ENCODE results near the gene SMAD7. TPM values are rescaled to one million over a fixed set of nuclear protein-coding genes. Genes with fewer than 3 reads are reported as not detected.

SMAD7 gene
- total and polyA plus RNA-seq, 2 experiments from 2014 or later = 11.8 to 29.8 TPM

DNA sequence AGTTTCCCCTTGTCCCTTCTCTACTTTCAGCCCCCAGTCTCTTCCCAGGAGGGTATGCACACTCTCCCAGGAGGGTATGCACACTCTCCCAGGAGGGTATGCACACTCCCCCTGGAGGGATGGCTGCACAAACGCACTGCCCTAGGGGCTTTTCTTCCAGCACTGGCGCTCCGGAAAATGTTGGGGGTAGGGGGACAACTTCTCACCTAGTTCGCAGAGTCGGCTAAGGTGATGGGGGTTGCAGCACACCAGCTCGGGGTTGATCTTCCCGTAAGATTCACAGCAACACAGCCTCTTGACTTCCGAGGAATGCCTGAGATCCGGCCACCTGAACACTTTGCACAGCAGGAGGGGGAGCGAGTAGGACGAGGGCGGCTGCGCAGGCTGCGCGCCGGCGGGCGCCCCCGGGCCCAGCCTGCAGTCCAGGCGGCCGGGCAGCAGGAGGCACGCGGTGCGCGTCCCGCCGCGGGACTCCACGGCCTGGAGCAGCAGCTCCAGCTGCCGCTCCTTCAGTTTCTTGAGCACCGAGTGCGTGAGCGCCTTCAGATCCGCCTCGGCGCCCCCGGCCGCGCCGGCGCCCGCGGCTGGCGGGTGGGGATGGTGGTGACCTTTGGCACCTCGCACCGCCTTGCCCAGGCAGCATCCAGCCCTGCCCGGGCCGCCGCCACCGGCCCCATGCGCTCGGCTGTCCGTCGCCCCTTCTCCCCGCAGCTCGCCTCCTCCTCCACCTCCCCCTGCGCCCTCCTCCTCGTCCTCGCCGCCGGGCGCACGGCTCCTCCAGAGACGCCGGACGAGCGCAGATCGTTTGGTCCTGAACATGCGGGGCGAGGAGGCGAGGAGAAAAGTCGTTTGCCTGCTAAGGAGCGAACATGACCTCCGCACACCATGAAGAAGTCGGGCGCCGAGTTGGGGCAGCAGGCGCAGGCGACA, 894 bp downstream of the SMAD7 start:
- Mint-ChIP-seq H3K4me3 (peak overlapping the region; percentile 98), H3K27ac (no peak overlapping the region; the same call in 1 of the 2 replicates), H3K9me3 (peaks cover 2% of the 10 kb centered on the region; the same call in 1 of the 3 replicates), H3K4me1 (peaks cover 47% of the 10 kb centered on the region), H3K36me3 (ENCODE audit: low read depth) (peaks cover 49% of the 10 kb centered on the region), H3K27me3 (ENCODE audit: insufficient read depth, low read depth, poor library complexity) (peaks cover 28% of the 10 kb centered on the region)
- Histone ChIP-seq H3K4me2 (peak overlapping the region; percentile 100), H2AFZ (no peak overlapping the region), H3K9me2 (ENCODE audit: insufficient read depth) (no peaks in the 10 kb centered on the region), H3K36me3 (ENCODE audit: insufficient read depth) (no peaks in the 10 kb centered on the region), H3K79me2 (replicated peaks; ENCODE audit: insufficient read depth) (peaks cover 73% of the 10 kb centered on the region), H4K20me1 (replicated peaks; ENCODE audit: insufficient read depth) (peaks cover 48% of the 10 kb centered on the region), H3K27ac (ENCODE audit: low read depth) (no peak overlapping the region), H3F3A (replicated peaks; ENCODE audit: low read depth) (peaks cover 13% of the 10 kb centered on the region), H3K4me3 (peak overlapping the region; percentile 98), H3K4me1 (ENCODE audit: insufficient read depth) (peaks cover 52% of the 10 kb centered on the region), H3K27me3 (ENCODE audit: insufficient read depth) (peaks cover 21% of the 10 kb centered on the region)
- no peak for TF ChIP-seq POLR2AphosphoS5 (IDR thresholded peaks at IDR 0.05; ENCODE audit: low read depth)
- TF ChIP-seq, protein P1, sequence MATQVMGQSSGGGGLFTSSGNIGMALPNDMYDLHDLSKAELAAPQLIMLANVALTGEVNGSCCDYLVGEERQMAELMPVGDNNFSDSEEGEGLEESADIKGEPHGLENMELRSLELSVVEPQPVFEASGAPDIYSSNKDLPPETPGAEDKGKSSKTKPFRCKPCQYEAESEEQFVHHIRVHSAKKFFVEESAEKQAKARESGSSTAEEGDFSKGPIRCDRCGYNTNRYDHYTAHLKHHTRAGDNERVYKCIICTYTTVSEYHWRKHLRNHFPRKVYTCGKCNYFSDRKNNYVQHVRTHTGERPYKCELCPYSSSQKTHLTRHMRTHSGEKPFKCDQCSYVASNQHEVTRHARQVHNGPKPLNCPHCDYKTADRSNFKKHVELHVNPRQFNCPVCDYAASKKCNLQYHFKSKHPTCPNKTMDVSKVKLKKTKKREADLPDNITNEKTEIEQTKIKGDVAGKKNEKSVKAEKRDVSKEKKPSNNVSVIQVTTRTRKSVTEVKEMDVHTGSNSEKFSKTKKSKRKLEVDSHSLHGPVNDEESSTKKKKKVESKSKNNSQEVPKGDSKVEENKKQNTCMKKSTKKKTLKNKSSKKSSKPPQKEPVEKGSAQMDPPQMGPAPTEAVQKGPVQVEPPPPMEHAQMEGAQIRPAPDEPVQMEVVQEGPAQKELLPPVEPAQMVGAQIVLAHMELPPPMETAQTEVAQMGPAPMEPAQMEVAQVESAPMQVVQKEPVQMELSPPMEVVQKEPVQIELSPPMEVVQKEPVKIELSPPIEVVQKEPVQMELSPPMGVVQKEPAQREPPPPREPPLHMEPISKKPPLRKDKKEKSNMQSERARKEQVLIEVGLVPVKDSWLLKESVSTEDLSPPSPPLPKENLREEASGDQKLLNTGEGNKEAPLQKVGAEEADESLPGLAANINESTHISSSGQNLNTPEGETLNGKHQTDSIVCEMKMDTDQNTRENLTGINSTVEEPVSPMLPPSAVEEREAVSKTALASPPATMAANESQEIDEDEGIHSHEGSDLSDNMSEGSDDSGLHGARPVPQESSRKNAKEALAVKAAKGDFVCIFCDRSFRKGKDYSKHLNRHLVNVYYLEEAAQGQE (IDR thresholded peaks at IDR 0.05; ENCODE audit: unreplicated experiment) = no peak
- TF ChIP-seq CREB1 (CRISPR knock-in tag; IDR thresholded peaks at IDR 0.05; ENCODE audit: low read depth) = no peak
- TF ChIP-seq, protein P2, sequence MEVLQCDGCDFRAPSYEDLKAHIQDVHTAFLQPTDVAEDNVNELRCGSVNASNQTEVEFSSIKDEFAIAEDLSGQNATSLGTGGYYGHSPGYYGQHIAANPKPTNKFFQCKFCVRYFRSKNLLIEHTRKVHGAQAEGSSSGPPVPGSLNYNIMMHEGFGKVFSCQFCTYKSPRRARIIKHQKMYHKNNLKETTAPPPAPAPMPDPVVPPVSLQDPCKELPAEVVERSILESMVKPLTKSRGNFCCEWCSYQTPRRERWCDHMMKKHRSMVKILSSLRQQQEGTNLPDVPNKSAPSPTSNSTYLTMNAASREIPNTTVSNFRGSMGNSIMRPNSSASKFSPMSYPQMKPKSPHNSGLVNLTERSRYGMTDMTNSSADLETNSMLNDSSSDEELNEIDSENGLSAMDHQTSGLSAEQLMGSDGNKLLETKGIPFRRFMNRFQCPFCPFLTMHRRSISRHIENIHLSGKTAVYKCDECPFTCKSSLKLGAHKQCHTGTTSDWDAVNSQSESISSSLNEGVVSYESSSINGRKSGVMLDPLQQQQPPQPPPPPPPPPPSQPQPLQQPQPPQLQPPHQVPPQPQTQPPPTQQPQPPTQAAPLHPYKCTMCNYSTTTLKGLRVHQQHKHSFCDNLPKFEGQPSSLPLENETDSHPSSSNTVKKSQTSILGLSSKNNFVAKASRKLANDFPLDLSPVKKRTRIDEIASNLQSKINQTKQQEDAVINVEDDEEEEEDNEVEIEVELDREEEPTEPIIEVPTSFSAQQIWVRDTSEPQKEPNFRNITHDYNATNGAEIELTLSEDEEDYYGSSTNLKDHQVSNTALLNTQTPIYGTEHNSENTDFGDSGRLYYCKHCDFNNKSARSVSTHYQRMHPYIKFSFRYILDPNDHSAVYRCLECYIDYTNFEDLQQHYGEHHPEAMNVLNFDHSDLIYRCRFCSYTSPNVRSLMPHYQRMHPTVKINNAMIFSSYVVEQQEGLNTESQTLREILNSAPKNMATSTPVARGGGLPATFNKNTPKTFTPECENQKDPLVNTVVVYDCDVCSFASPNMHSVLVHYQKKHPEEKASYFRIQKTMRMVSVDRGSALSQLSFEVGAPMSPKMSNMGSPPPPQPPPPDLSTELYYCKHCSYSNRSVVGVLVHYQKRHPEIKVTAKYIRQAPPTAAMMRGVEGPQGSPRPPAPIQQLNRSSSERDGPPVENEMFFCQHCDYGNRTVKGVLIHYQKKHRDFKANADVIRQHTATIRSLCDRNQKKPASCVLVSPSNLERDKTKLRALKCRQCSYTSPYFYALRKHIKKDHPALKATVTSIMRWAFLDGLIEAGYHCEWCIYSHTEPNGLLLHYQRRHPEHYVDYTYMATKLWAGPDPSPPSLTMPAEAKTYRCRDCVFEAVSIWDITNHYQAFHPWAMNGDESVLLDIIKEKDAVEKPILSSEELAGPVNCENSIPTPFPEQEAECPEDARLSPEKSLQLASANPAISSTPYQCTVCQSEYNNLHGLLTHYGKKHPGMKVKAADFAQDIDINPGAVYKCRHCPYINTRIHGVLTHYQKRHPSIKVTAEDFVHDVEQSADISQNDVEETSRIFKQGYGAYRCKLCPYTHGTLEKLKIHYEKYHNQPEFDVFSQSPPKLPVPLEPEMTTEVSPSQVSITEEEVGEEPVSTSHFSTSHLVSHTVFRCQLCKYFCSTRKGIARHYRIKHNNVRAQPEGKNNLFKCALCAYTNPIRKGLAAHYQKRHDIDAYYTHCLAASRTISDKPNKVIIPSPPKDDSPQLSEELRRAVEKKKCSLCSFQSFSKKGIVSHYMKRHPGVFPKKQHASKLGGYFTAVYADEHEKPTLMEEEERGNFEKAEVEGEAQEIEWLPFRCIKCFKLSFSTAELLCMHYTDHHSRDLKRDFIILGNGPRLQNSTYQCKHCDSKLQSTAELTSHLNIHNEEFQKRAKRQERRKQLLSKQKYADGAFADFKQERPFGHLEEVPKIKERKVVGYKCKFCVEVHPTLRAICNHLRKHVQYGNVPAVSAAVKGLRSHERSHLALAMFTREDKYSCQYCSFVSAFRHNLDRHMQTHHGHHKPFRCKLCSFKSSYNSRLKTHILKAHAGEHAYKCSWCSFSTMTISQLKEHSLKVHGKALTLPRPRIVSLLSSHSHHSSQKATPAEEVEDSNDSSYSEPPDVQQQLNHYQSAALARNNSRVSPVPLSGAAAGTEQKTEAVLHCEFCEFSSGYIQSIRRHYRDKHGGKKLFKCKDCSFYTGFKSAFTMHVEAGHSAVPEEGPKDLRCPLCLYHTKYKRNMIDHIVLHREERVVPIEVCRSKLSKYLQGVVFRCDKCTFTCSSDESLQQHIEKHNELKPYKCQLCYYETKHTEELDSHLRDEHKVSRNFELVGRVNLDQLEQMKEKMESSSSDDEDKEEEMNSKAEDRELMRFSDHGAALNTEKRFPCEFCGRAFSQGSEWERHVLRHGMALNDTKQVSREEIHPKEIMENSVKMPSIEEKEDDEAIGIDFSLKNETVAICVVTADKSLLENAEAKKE (CRISPR knock-in tag; IDR thresholded peaks at IDR 0.05) = no peak
- TF ChIP-seq, protein P3, sequence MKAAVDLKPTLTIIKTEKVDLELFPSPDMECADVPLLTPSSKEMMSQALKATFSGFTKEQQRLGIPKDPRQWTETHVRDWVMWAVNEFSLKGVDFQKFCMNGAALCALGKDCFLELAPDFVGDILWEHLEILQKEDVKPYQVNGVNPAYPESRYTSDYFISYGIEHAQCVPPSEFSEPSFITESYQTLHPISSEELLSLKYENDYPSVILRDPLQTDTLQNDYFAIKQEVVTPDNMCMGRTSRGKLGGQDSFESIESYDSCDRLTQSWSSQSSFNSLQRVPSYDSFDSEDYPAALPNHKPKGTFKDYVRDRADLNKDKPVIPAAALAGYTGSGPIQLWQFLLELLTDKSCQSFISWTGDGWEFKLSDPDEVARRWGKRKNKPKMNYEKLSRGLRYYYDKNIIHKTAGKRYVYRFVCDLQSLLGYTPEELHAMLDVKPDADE (IDR thresholded peaks at IDR 0.05) = no peak
- no peak for TF ChIP-seq STAT1 (IDR thresholded peaks at IDR 0.05; ENCODE audit: unreplicated experiment)
- TF ChIP-seq EZH2 (IDR thresholded peaks at IDR 0.05; ENCODE audit: low read depth, unreplicated experiment) = no peak
- DNase-seq (ENCODE audit: low spot score) (peak; percentile 90), ATAC-seq (peak; percentile 14)
